Measurements from ENCODE around the gene MOSPD2.
A peak's percentile ranks its signal among the peaks of the same experiment; 100 is the strongest.

Gene MOSPD2

GRCh38 chrX:14872851-14873675, at the start of gene MOSPD2, which contains the start of gene FANCB:
Gene MOSPD2, plus strand, starts transcription at chrX:14873421. Its CDS starts 108 bp downstream, at chrX:14873529.
Gene FANCB, minus strand, starts transcription at chrX:14873069. Its CDS starts 7,559 bp downstream, at chrX:14865510.
- DNase-seq (ENCODE audit: low spot score): peak; percentile 93

GRCh38 chrX:14825851-14826250, 47.4 kb upstream of the MOSPD2 start:
- DNase-seq (ENCODE audit: low spot score): no peak

DNA sequence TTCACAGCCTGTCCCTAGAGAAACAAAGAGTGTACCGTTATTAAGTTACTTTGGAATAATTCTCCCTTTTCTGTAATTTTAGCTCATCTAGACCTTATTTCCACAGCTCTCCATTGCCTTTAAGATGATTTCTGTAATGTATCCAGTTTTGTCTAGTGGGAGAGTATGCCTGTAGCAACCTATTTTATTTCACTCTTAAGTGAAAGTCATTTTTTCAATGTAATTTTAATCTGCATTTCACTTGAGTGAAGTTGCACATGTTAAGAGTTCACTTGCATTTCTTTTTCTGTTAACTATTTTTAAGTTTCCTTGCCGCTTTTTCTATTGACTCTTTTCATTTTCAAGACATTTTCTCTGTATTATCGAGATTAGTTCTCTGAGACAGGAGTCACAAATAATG, 46.9 kb upstream of the MOSPD2 start:
- DNase-seq (ENCODE audit: low spot score): no peak

DNA sequence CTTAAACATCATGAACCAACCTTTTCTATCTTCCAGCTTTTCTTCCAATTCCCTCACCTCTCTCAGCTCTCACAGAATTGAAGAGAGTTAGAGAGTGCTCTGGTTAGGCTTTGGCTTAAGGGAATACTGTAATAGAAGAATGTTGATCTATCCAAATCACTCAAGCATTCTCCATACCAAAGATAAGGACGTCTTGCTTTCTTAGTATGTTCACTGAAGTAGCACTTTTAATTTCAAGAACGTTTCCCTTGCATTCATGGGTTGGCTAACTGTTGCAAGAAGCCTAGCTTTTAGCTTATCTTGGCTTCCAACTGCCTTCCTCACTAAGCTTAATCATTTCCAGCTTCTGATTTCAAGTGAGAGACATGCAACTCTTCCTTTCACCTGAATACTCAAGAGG, 43.6 kb upstream of the MOSPD2 start:
- no peak for DNase-seq (ENCODE audit: low spot score)

GRCh38 chrX:14832151-14832550, 41.1 kb upstream of the MOSPD2 start:
- no peak for DNase-seq (ENCODE audit: low spot score)

DNA sequence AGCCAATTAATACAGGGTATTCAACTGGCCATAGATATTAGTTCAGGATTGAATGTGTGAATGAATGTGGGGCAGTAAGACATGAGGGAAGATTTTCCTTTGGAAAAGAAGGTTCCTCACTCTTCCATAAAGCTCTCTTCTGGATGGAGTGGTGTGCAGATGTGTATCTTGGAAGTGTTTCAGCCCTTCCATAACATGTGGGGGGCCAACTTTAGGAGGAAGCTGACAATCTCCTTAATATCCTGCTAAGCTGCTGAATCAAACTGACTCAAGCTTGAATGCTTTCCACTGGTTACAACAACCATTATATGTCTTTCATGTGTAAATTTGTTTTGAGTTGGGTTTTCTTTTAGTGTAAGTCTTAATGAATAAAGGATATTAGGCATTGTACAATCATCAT, 40.6 kb upstream of the MOSPD2 start:
- DNase-seq (ENCODE audit: low spot score): no peak

DNA sequence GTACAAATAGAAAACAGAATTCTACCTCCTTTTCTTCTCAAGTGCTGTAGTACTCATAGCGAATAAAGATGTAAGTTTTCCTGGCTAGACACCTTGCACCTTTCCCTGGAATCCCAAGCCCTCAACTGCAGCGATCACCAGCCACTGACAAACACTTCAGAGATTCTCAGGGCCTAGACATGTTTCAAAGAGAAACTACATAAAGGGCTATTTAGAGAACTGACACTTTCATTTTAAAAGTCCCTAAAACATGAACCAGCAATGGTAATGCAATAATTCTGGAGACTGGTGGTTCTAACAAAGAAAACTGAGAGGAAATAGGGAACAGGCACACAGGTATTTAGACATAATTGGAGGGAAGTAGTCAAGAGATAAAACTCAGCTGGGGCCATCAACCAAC, 36.1 kb upstream of the MOSPD2 start:
- no peak for DNase-seq (ENCODE audit: low spot score)

GRCh38 chrX:14843666-14844065, 29.6 kb upstream of the MOSPD2 start:
- no peak for DNase-seq (ENCODE audit: low spot score)

DNA sequence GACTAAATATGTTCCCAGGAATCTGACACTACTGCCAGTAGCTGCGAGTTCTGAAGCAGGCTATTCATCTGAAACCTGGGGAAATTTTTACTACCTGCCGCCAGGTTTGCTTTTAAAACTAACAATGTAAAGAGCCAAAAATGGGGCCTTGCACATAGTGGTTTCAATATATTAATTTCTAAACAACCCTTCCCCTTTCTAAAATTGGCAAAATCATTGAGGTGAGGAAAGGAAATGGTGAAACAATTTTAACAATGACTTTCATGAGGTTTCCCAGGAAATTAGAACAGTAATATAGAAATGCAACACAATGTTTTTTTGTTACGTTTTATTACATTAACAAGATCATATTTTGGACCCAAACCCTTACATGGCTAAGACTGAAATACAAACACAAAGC, 21.7 kb upstream of the MOSPD2 start:
- DNase-seq (ENCODE audit: low spot score): no peak

DNA sequence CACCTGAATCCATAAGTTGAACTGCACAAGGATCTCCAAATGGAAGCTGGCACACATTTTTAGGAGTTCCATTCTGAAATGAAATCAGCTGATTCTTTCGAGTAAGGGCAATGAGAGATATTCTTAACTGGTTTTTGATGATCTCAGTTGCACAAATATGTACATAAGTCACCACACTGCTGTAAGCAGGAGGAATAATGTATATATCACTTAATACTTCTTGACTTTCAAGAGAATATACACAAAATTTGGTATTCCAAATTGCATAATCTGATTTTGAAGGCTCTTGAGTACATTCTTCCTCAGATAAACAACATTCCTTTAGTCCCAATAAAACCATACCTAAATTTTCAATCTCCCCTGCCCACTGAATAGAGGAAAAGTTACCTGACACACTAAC, 8.6 kb upstream of the MOSPD2 start:
- DNase-seq (ENCODE audit: low spot score): no peak

DNA sequence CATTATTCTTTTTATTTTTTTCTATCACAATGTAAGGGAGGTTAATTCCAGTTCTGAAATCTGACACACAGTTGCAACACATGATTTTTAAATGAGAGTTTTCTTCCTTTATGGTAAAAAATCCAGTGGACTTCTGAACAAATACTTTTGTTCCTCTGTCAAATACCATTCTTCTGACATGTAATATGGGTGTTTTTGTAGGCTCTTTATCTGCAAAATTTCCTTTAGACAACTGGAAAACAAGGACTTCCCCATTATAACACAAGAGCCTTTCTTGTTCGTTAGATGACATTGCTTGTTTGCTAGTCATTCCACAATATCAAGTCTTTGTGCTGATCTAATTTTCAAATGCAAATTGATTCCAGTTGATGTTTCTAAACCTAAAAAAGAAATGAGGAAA, 8.0 kb upstream of the MOSPD2 start:
- no peak for DNase-seq (ENCODE audit: low spot score)

DNA sequence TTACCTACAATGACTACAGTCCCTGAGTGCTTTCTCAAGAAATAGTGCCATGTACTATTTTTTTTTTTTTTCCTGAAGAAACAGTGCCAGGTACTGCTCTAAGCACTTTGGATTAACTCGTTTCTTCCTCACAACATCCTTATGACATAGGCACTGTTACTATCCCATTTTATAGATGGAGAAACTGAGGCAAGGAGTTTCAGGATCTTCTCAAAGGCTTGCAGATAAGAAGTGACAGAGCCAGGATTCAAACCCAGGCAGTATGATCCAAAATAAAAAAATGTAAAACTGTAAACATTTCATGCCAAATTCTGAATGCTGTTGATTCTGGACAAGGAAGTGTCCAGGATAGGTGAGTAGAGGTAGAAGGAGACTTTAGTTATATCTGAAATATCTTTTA, 1.5 kb upstream of the MOSPD2 start:
- DNase-seq (ENCODE audit: low spot score): no peak

DNA sequence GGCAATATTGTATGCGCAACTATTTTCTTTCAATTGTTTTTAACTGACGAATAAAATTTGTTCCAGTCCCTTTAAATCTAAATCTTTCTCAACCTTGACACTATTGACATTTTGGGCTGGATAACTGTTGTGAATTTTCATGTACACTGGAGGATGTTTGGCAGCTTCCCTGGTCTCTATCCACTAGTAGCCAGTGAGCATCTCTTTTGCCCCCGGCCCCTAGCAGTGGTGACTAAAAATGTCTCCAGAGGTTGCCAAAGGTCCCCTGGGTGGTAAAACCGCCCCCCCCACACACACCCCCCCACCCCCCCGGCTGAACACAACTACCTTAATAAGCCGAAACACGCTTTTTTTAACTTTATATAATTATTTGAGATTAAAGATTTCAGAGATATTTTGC, 866 bp upstream of the MOSPD2 start:
- no peak for DNase-seq (ENCODE audit: low spot score)

GRCh38 chrX:14873676-14874049, 442 bp downstream of the MOSPD2 start:
- no peak for DNase-seq (ENCODE audit: low spot score)

- no peak for DNase-seq (ENCODE audit: low spot score)
These were observed 2.4 kb downstream of the MOSPD2 start for GRCh38 chrX:14875624-14876023.

- no peak for DNase-seq (ENCODE audit: low spot score)
These were observed 10.6 kb downstream of the MOSPD2 start for GRCh38 chrX:14883826-14884225.

- no peak for DNase-seq (ENCODE audit: low spot score)
These were observed 11.5 kb downstream of the MOSPD2 start for GRCh38 chrX:14884714-14885113.

DNA sequence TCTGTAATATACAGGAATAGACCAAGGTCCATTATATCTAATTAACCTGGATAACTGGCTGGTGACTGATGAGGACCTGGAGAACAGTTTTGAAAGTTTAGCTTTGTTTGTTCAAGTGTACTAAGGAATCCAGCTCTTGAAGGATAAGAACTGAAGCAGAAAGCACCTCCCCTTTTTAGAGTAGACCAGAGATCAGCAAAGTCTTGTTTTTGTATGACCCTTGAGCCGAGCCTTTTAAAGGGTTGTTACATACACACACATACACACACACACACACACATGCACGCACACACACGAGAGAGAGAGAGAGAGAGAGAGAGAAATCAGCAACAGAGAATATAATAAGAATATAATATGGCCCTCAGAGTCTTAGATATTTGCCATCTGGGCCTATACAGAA, 13.0 kb downstream of the MOSPD2 start:
- no peak for DNase-seq (ENCODE audit: low spot score)

DNA sequence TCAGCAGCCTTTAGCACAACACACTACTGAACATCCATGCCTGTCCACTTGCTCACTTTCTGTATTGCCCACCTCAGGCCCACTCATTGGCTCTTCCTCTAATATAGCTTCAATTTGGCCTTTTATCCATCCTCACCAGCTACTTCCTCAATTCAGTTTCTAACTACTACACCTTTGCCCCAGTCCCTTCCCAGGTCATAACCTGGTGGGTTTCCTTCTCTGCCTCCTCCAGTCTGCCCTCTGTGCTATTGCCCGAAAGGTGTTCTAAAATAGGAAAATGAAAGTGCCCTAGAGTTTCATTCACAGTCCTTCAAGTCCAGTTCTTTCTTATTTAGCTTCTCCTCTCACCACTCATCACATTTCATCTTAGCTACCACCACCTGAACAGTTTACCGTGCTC, 23.1 kb downstream of the MOSPD2 start:
- no peak for DNase-seq (ENCODE audit: low spot score)

DNA sequence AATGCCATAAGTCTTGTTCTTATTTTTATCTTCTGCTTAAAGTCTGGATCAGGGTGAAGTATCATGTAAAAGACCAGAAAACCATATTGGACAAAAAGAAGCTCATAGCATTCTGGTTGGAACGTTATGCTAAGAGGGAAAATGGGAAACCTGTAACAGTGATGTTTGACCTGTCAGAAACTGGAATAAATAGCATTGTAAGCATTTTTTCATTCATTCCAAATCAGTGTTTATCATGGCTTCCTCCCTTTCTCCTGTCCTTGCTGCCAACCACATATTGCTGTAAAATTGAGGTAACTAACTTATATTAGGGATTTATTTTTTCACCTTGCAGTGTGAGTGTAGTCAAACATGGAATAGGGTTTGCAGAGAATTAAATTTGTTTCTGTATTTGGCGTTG, 23.8 kb downstream of the MOSPD2 start:
- no peak for DNase-seq (ENCODE audit: low spot score)

DNA sequence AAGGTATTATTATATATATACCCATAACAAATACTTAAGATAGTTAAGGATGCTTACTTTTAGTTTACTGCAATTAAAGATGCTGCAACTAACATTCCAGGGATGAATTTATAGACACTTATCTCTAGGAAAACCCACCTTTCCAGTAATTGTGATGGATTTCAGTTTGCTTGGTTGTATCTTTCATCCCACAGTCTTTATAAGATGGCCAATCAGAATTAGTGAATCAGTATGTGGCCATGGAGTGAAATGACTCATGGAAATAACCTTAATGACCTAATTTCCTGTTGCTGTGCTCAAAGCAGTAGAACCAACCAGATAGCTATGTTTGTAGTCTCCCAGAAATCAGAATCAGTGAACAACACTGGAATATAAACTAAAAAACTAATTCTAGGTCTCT, 26.4 kb downstream of the MOSPD2 start:
- no peak for DNase-seq (ENCODE audit: low spot score)

- DNase-seq (ENCODE audit: low spot score): no peak
These were observed 29.3 kb downstream of the MOSPD2 start for GRCh38 chrX:14902537-14902936.

DNA sequence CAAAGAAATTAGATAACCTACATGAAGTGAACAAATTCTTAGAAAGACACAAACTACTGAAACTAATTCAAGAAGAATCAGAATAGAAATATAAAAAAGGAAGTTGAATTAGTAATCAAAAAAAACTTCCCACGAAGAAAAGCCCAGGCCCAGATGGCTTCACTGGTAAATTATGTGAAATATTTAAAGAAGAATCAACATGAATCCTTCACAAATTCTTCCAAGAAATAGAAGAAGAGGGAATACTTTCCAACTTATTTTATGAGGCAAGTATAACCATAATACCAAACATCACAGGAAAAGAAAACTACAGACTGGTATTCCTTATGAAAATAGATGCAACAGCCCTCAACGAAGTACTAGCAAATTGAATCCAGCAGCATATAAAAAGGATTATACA, 30.7 kb downstream of the MOSPD2 start:
- no peak for DNase-seq (ENCODE audit: low spot score)

DNA sequence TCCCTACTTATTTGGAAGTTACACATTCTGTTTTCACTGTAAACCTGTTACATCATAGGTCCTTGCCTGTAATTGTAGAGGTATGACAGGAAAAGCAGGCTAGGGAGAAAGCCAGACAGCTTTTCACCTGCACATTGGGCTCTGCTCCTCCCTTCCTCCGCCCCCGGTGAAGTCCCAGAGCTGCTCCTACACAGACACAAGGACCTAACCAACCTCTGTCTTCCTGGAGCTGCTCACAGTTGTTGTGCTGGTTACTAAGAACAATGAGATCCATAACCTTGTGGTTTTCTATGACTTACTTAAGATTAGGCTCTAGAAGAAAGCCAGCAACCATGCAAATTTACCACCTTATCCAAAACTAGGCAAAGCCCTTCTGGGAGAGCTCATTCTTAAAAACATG, 40.0 kb downstream of the MOSPD2 start:
- no peak for DNase-seq (ENCODE audit: low spot score)
